GM18870 (cell line): ENCODE results near the gene DENND5A.
"Not testable (repeated sequence)": the region's sequence is repeated elsewhere in the genome, so short reads cannot be mapped to it uniquely, and the experiment has no call there.

Source experiments
- ATAC-seq: cut with Tn5 transposase; IDR thresholded peaks from one replicate; pipeline ENCODE4 v1.9.1; 2021; ENCODE audit warnings: moderate library complexity; ENCODE audit not compliant: unreplicated experiment

DENND5A gene

GRCh38 chr11:9179141-9179540 is 86.0 kb downstream of the DENND5A start:
- ATAC-seq, result no peak

- no peak for ATAC-seq
Measured at GRCh38 chr11:9178716-9179115, 86.4 kb downstream of the DENND5A start.

DNA sequence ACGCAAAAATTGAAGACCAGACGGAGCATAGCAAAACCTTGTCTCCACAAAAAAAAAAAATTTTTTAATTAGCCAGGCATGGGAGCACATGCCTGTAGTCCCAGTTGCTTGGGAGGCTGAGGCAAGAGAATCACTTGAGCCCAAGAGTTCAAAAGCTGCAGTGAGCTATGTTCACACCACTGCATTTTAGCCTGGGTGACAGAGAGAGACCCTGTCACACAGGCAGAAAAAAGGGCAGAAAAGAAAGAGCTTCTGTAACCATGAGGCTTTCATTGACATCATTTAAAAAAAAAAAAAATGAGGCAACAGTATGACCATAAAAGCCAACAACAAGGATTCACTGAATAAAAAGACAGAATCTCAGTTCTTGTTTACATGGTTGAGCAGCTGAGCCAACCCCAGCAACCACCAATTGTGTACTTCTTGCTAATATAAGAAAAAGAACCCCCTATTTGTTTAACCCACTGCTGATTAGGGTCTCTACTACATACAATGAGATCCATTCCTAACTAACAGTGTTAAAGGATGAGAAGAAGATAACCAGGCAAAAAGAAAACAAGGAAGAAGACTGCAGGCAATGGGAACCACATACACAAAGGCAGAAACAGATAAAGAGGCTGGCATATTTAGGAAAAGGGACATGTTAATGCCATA is 87.6 kb downstream of the DENND5A start:
- ATAC-seq, result no peak

DNA sequence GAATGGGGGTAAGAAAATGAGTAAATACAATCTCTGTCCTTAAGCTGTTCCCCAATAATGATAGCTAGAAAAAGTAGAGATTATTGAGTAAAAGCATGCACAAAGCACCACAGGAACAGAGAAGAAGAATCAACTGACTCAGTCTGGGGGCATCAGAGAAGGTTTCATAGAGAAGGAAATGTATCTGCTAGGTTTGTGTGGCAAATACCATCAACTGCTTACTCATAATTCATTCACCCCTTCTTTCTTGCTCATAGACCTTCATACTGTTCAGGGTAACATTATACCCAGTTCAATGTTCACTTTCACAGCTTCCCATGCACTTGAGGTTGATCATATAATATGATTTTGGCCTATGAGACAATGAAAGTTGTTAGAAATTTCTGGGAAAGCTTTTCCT is 88.6 kb downstream of the DENND5A start:
- ATAC-seq, result no peak

- ATAC-seq, result no peak
Measured at GRCh38 chr11:9176136-9176535, 89.0 kb downstream of the DENND5A start.

DNA sequence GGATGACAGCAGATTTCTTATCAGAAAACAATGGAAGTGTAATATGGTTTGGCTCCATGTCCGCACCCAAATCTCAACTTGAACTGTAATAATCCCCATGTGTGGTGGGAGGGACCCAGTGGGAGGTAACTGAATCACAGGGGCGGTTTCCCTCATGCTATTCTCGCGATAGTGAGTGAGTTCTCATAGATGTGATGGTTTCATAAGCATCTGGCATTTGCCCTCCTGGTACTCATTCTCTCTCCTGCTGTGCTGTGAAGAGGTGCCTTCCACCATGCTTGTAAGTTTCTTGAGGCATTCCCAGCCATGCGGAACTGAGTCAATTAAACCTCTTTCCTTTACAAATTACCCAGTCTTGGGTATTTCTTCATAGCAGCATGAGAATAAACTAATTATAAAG is 92.8 kb downstream of the DENND5A start:
- no peak for ATAC-seq

- no peak for ATAC-seq
Measured at GRCh38 chr11:9170450-9170849, 94.7 kb downstream of the DENND5A start.

DNA sequence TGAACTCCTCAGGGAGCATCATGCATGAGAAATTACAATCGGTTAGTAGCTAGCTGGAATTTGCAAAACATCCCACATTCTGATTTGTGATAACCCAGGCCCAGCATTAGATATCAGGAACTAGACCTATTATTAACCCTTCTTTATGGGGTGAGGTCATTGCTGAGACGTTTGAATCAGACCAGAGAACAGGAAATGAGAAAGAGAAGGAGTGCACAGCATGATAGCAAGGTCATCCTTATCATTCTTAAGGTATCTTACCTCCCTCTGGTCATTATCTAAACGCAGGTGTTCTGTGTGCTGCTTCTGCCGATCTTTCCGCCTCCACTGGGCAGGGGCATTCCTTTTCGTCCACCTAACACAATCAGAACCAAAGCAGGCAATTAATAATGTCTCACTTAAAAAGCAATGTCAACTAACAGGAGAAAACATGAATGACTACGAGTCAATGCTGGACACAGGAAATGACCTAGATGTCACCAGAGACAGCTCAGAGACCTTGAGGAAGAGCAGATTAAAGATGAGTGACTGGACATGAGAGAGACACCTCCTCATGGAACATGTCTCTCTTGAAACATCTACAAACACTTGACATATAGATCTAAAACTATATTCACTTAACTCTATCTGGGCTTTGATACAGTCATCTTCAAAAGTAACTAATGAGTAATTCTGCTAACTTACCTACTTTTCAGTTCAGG is 95.4 kb downstream of the DENND5A start:
- no peak for ATAC-seq

DNA sequence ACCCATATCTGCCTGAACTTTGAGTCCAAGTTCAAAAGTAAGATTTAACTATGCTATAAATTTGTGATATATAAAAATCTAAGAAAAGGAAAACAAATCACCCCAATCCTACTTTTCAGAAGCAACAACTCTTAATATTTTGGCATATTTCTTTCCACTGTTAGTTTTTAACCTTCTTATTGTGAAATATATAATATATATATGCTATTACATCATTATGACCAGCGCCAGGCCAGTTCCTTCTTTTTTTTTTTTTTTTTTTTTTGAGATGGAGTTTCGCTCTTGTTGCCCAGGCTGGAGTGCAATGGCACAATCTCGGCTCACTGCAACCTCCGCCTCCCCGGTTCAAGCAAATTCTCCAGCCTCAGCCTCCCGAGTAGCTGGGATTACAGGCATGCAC is 103.2 kb downstream of the DENND5A start:
- ATAC-seq, result not testable (repeated sequence)

DNA sequence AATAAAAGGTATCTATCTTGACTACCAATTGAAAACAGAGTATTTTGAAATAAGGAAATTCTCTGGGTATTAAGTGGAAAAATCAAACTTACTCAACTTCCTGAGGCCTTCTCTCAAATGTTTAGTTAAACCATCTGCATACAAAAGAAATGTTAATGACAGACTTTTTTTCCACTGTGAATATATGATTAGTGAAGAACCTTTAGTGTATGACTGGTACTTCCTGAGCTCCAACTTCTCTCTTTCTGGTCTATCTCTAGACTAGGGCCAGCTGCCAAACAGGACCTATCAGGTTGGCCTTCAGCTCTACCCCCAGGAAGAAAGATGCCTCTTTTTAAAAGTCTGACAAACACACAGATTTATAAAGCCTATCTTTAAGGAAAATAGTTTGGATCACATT is 105.0 kb downstream of the DENND5A start:
- no peak for ATAC-seq

GRCh38 chr11:9158898-9159391 is 106.2 kb downstream of the DENND5A start:
- no peak for ATAC-seq

DNA sequence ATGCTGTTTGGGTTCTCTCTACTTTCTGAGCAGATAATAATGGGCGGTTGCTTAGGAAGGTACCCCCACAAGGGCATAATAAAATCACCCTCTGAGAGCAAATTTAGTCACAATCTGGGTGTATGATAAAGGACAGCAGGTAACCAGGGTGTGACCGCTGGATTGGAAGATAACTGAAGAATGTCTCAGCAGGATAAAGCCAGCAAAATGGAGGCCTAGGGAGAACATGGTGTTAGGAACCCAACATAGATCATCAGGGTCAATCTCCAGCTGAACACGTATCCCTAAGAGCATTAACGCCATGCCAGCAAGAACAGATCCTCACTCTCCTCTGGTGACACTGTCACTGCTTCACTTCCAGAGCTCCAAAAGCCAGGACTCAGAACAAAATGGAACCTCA is 109.2 kb downstream of the DENND5A start:
- ATAC-seq, result no peak

- ATAC-seq, result no peak
Measured at GRCh38 chr11:9153651-9154050, 111.5 kb downstream of the DENND5A start.

- no peak for ATAC-seq
Measured at GRCh38 chr11:9151631-9152030, 113.5 kb downstream of the DENND5A start.

DNA sequence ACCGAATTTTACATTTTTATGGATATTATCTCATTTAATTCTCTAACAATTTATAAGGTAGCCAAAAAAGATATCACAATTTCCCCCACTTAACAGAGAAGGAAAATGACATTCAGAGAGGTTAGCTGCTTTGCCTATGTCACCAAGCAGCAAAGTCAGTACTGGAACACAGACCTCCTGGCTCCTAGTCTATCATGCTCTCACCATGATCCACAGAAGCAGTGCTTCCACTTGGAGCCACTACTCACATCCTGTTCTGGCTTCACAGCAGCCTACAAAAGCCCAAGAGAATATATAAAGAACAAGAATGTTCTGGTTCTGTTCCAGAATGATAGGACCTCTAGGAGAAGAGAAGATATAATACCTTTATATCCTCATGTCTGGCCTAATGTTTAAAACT is 114.2 kb downstream of the DENND5A start:
- ATAC-seq, result no peak

GRCh38 chr11:9150501-9150900 is 114.6 kb downstream of the DENND5A start:
- ATAC-seq, result no peak

- ATAC-seq, result no peak
Measured at GRCh38 chr11:9148727-9149126, 116.4 kb downstream of the DENND5A start.

GRCh38 chr11:9148035-9148434 is 117.1 kb downstream of the DENND5A start:
- no peak for ATAC-seq

GRCh38 chr11:9146477-9146876 is 118.7 kb downstream of the DENND5A start:
- ATAC-seq, result no peak

- no peak for ATAC-seq
Measured at GRCh38 chr11:9145283-9145682, 119.9 kb downstream of the DENND5A start.

- no peak for ATAC-seq
Measured at GRCh38 chr11:9144828-9145227, 120.3 kb downstream of the DENND5A start.

DNA sequence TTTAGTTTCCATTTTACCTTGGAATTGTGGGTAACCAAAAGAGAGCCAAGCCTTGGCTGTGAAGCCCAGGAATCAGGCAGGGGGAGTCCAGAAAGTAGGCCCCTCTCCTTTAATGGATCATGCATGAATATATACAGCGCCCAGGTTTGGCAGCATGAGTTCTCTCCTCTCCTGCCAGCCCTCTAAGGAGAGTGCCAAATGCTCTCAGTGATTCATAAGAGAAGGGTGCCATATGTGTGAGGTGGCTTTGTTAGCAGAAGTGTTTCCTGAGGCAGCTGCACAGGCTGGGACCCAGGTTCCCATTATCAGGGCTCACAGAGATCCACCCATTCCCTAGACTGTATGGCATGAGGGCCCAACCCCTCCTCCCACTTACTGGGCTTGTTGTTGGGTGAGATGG is 121.4 kb downstream of the DENND5A start:
- ATAC-seq, result no peak

- ATAC-seq, result no peak
Measured at GRCh38 chr11:9142732-9143131, 122.4 kb downstream of the DENND5A start.
